OCI-LY7 (cell line): ENCODE data around the gene ZNF280A. TPM values are rescaled to one million over a fixed set of nuclear protein-coding genes. Genes with fewer than 3 reads are reported as not detected.

Experiments
- BruUV-seq: library from RNA; stranded (reverse); fragments of 400-500 nt; replicated peaks from 2 replicates; lab custom pipeline; 2021; lab: Mats Ljungman, UMichigan
- CTCF ChIA-PET: fragments of 300-600 bp; sonication (Branson Sonifier 250); formaldehyde crosslinking; loops from one replicate; lab custom pipeline; 2022; ENCODE audit warnings: antibody characterized with exemption; ENCODE audit not compliant: unreplicated experiment; lab: Charles Lee
- POLR2A ChIA-PET: fragments of 300-600 bp; sonication (Branson Sonifier 250); formaldehyde crosslinking; loops from one replicate; lab custom pipeline; 2022; ENCODE audit warnings: antibody characterized with exemption; lab: Charles Lee
- DNase-seq: peaks from one replicate; pipeline ENCODE4 v3.0.0-alpha.2; 2015; ENCODE audit warnings: low spot score
- H2AFZ ChIP-seq: fragments of 200-600 bp; sonication (generic), shearing (Covaris generic); 2 replicates; pipeline ENCODE4 v1.6.1; 2014; ENCODE audit warnings: mild to moderate bottlenecking, antibody characterized with exemption, low read length, moderate library complexity
- H3K27ac ChIP-seq: fragments of 200-600 bp; sonication (generic); 2 replicates; pipeline ENCODE4 v1.5.1; 2014; ENCODE audit warnings: mixed run types, low read depth, mild to moderate bottlenecking, moderate library complexity, low read length, inconsistent platforms; ENCODE audit not compliant: poor library complexity, severe bottlenecking
- H3K36me3 ChIP-seq: fragments of 200-600 bp; sonication (generic); 2 replicates; pipeline ENCODE4 v1.6.1; 2014; ENCODE audit warnings: mild to moderate bottlenecking, antibody characterized with exemption, low read length, moderate library complexity, mixed read lengths; ENCODE audit not compliant: insufficient read depth
- H3K4me1 ChIP-seq: fragments of 200-600 bp; sonication (generic); 2 replicates; pipeline ENCODE4 v1.5.1; 2014; ENCODE audit warnings: mild to moderate bottlenecking, low read length; ENCODE audit not compliant: insufficient read depth, poor library complexity, severe bottlenecking
- H3K4me2 ChIP-seq: fragments of 200-600 bp; sonication (generic); 2 replicates; pipeline ENCODE4 v1.6.1; 2014; ENCODE audit warnings: mild to moderate bottlenecking, low read length
- H3K4me3 ChIP-seq: fragments of 200-600 bp; sonication (generic); 2 replicates; pipeline ENCODE4 v1.5.1; 2014; ENCODE audit warnings: mild to moderate bottlenecking, low read depth, low read length; ENCODE audit not compliant: poor library complexity, severe bottlenecking
- H3K79me2 ChIP-seq: fragments of 200-600 bp; sonication (generic); 2 replicates; pipeline ENCODE4 v1.6.1; 2016; ENCODE audit warnings: low read depth, mild to moderate bottlenecking, low read length, moderate library complexity, mixed read lengths; ENCODE audit not compliant: insufficient read depth
- H3K9me2 ChIP-seq: fragments of 200-600 bp; sonication (generic); 2 replicates; pipeline ENCODE4 v1.6.1; 2016; ENCODE audit warnings: mild to moderate bottlenecking, low read length, mixed read lengths; ENCODE audit not compliant: insufficient read depth
- H3K9me3 ChIP-seq: fragments of 200-600 bp; sonication (generic); 2 replicates; pipeline ENCODE4 v1.6.1; 2014; ENCODE audit warnings: mild to moderate bottlenecking, mixed run types, low read length, mixed read lengths
- H4K20me1 ChIP-seq: fragments of 200-600 bp; sonication (generic); 2 replicates; pipeline ENCODE4 v1.6.1; 2014; ENCODE audit warnings: mild to moderate bottlenecking, antibody characterized with exemption, low read length, moderate library complexity, mixed read lengths; ENCODE audit not compliant: insufficient read depth
- CTCF ChIP-seq: fragments of 200-600 bp; sonication (generic); conservative IDR thresholded peaks from 2 replicates; pipeline ENCODE4 v1.5.1; 2014; ENCODE audit warnings: mild to moderate bottlenecking, antibody characterized with exemption, low read length, moderate library complexity, mixed read lengths
- EZH2phosphoT487 ChIP-seq: fragments of 200-600 bp; sonication (generic); IDR thresholded peaks from 2 replicates; pipeline ENCODE4 v1.6.1; 2018; ENCODE audit warnings: low read depth, borderline replicate concordance, mild to moderate bottlenecking, mixed run types, antibody characterized with exemption, low read length, moderate library complexity, mixed read lengths
- intact Hi-C: fragments of 100-400 bp; cut with micrococcal nuclease; formaldehyde crosslinking; loops from one replicate; pipeline ENCODE4 v1.10.0; 2022; ENCODE audit not compliant: unreplicated experiment
- total RNA-seq, 2 experiments: library from RNA; depleted of rRNA in 1 of 2; stranded (reverse); fragments of >200 nt in 1 of 2; shearing (Covaris generic) in 1 of 2; gene quantifications; 2 replicates each; pipeline ENCODE4 v1.2.3, GENCODE V29; 2014 to 2022

Gene ZNF280A
- total RNA-seq, 2 experiments from 2014 or later, result not detected

DNA sequence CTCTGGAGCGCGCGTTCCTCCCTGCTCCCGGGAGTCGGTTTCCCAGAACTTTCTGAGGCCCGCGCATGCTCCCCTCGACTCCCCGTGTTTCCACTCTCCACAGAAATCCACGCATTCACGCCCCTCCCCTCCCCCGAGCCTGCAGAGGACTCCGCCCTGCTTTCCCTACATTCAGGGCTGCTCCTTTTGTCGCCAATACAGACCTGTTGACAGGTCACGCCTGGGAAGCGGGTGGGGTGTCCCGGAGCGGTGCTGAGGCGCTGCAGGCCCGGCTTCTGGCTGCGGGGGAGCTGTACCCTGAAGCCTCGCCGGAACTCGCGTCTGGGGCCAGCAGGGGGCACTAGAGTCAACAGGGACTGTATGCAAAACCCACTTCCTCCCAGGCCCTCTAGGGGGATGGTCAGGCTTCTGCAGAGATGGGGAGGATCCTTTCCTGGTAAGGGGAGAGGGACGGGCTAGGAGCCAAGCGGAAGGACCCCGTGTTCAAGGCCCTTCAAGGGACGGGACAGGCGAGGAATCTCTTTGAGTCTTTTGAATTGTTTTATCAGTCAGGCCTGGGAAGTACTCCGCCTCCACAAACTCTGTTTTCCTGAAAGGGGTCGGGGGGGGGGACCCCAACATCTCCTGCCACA is 39.0 kb upstream of the ZNF280A start, which contains the start of gene PRAME:
TSS of gene PRAME (minus strand) at position 294 of the 632 bp plus-strand sequence. CDS start 2,433 bp downstream, outside the sequence.
- Histone ChIP-seq H3K4me3 (no peak within 1 kb of the TSS), H3K79me2 (no peaks in the 10 kb centered on the region), H3K4me2 (peak within 1 kb of the TSS; percentile 44), H4K20me1 (no peaks in the 10 kb centered on the region), H3K4me1 (peaks cover 14% of the 10 kb centered on the region), H3K9me3 (no peaks in the 10 kb centered on the region), H3K9me2 (no peaks in the 10 kb centered on the region), H3K27ac (no peak within 1 kb of the TSS), H2AFZ (no peak within 1 kb of the TSS), H3K36me3 (no peaks in the 10 kb centered on the region)
- no TSS peak for BruUV-seq
- TF ChIP-seq CTCF (peak; percentile 96), EZH2phosphoT487 (no peak)
- POLR2A ChIA-PET, result no interaction called here
- peak; percentile 89 for DNase-seq
- intact Hi-C loops, result no loop called here
- CTCF ChIA-PET, result no interaction called here

GRCh38 chr22:22558071-22558971 is 38.3 kb upstream of the ZNF280A start:
- TF ChIP-seq CTCF (no peak), EZH2phosphoT487 (no peak)
- Histone ChIP-seq H3K79me2 (no peaks in the 10 kb centered on the region), H3K9me3 (no peaks in the 10 kb centered on the region), H3K4me1 (peaks cover 14% of the 10 kb centered on the region), H3K9me2 (no peaks in the 10 kb centered on the region), H4K20me1 (no peaks in the 10 kb centered on the region), H3K4me2 (peak overlapping the region; percentile 44), H3K36me3 (no peaks in the 10 kb centered on the region), H3K27ac (no peak overlapping the region), H3K4me3 (no peak overlapping the region), H2AFZ (no peak overlapping the region)
- DNase-seq, result no peak
- CTCF ChIA-PET, result no interaction called here
- BruUV-seq, result no TSS peak
- POLR2A ChIA-PET, result no interaction called here
- intact Hi-C loops, result no loop called here
